ENCODE results near the gene JMJD6. TPM values are rescaled to one million over a fixed set of nuclear protein-coding genes. Genes with fewer than 3 reads are reported as not detected.

The JMJD6 gene
- total RNA-seq, 1 experiment from 2014 or later, result 47.6 TPM

DNA sequence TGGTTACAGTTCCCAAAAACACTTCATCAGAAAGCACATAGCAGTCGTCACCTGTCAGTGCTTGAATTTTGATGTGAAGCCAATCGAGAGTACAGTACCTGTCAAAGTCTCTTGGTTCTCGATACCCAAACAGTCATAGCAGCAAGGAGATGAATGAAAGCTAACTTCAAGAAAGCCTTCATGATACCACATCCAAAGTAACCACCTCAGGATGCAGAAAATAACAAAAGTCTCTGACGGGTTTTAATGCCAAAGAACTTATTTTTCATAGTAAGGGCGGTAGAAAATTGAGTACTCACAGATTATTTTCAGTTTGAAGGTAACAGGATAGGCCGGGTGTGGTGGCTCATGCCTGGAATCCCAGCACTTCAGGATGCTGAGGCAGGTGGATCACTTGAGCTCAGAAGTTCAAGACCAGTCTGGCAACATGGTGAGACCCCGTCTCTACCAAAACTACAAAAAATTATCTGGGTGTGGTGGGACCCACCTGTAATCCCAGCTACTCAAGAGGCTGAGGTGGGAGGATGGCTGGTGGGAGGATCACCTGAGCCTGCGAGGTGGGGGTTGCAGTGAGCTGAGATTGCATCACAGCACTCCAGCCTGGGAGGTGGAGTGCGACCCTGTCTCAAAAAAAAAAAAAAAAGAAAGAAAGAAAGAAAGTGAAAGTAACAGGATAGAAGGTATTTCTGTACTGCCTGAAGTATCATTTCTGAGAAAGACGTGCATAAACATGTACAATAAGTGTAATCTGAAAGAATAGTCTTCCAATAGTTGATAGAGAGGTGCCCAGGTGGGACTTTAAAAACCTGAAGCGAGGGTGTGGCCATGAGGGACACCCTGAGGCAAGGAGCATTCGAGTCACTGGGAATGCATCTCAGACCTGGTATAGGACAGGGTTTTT is 26.9 kb upstream of the JMJD6 start:
- Histone ChIP-seq H4K20me1 (ENCODE audit: insufficient read depth) (no peaks in the 10 kb centered on the region), H3K27me3 (ENCODE audit: insufficient read depth, low read length) (no peaks in the 10 kb centered on the region), H3K9me2 (ENCODE audit: insufficient read depth) (no peaks in the 10 kb centered on the region), H3K9me3 (ENCODE audit: control insufficient read depth in 1 of 2, insufficient read depth in 1 of 2, low read depth in 1 of 2, low read length in 2 of 2) (no peaks in the 10 kb centered on the region), H3K9ac (ENCODE audit: low read length) (no peak overlapping the region), H3K79me2 (ENCODE audit: insufficient read depth, low read length) (no peaks in the 10 kb centered on the region), H3K4me1 (ENCODE audit: control insufficient read depth in 1 of 2, insufficient read depth in 2 of 2, low read length in 2 of 2) (peaks cover 3 to 17% of the 10 kb centered on the region in 2 experiments; a peak in 3 of 4 replicates), H2AFZ (ENCODE audit: low read depth, low read length, poor library complexity, severe bottlenecking) (no peak overlapping the region), H3K4me2 (ENCODE audit: low read length) (peak overlapping the region; percentile 10; the same call in 1 of the 2 replicates), H3K4me3 (replicated peaks in 1 of 2; ENCODE audit: low read depth in 1 of 2, low read length in 2 of 2) (no peak overlapping the region), H3K27ac (ENCODE audit: low read depth, low read length) (no peak overlapping the region), H3K36me3 (ENCODE audit: control insufficient read depth in 1 of 2, insufficient read depth in 2 of 2, low read length in 2 of 2) (no peaks in the 10 kb centered on the region)
- ChIA-PET POLR2A (no interaction called here), CTCF (no interaction called here), RAD21 (ENCODE audit: low non-redundant PET in 1 of 2, low total read pairs in 2 of 2, uncharacterized antibody in 2 of 2, unreplicated experiment in 2 of 2) (no interaction called here)
- BruUV-seq (replicated peaks), result no TSS peak
- ATAC-seq (no peak), DNase-seq (ENCODE audit: low read depth, low spot score) (no peak)
- no peak for TF ChIP-seq ZFX (IDR thresholded peaks at IDR 0.05)
- peak; percentile 20; the same call in 1 of the 2 replicates for TF ChIP-seq FOSL1 (IDR thresholded peaks at IDR 0.05; ENCODE audit: low read depth)
- intact Hi-C loops (cut with micrococcal nuclease), result no loop called here

- Histone ChIP-seq H3K4me3 (replicated peaks in 1 of 2; ENCODE audit: low read depth in 1 of 2, low read length in 2 of 2) (no peak overlapping the region), H3K4me1 (ENCODE audit: control insufficient read depth in 1 of 2, insufficient read depth in 2 of 2, low read length in 2 of 2) (peaks cover 3 to 18% of the 10 kb centered on the region in 2 experiments; a peak in 3 of 4 replicates), H3K4me2 (ENCODE audit: low read length) (no peak overlapping the region), H3K79me2 (ENCODE audit: insufficient read depth, low read length) (no peaks in the 10 kb centered on the region), H3K27me3 (ENCODE audit: insufficient read depth, low read length) (no peaks in the 10 kb centered on the region), H3K36me3 (ENCODE audit: control insufficient read depth in 1 of 2, insufficient read depth in 2 of 2, low read length in 2 of 2) (peaks cover 0 to under 1% of the 10 kb centered on the region in 2 experiments; a peak in 1 of 4 replicates), H3K9me2 (ENCODE audit: insufficient read depth) (no peaks in the 10 kb centered on the region), H3K9ac (ENCODE audit: low read length) (no peak overlapping the region), H2AFZ (ENCODE audit: low read depth, low read length, poor library complexity, severe bottlenecking) (no peak overlapping the region), H3K9me3 (ENCODE audit: control insufficient read depth in 1 of 2, insufficient read depth in 1 of 2, low read depth in 1 of 2, low read length in 2 of 2) (no peaks in the 10 kb centered on the region), H3K27ac (ENCODE audit: low read depth, low read length) (no peak overlapping the region), H4K20me1 (ENCODE audit: insufficient read depth) (no peaks in the 10 kb centered on the region)
- no peak for ATAC-seq
- intact Hi-C loops (cut with micrococcal nuclease), result no loop called here
- BruUV-seq (replicated peaks), result no TSS peak
- ChIA-PET POLR2A (interaction anchor here (1.3 kb wide), 1 partner anchor 9 kb away, joined by 3 read pairs; no protein-coding TSS in a partner anchor), RAD21 (ENCODE audit: low non-redundant PET in 1 of 2, low total read pairs in 2 of 2, uncharacterized antibody in 2 of 2, unreplicated experiment in 2 of 2) (no interaction called here), CTCF (no interaction called here)
- DNase-seq (ENCODE audit: low read depth, low spot score), result no peak
- no peak for TF ChIP-seq ELF1 (IDR thresholded peaks at IDR 0.05; ENCODE audit: borderline replicate concordance, low read depth)
- TF ChIP-seq EZH2 (IDR thresholded peaks at IDR 0.05), result no peak
- TF ChIP-seq ZNF274 (IDR thresholded peaks at IDR 0.05; ENCODE audit: low read depth, low read length), result no peak
- TF ChIP-seq CEBPB (IDR thresholded peaks at IDR 0.05; ENCODE audit: low read depth), result no peak
- no peak for TF ChIP-seq EGR1 (IDR thresholded peaks at IDR 0.05; ENCODE audit: low read depth)
- no peak for TF ChIP-seq YY1 (IDR thresholded peaks at IDR 0.05; ENCODE audit: extremely low read depth, insufficient replicate concordance, low read depth, low read length)
- TF ChIP-seq SP1 (IDR thresholded peaks at IDR 0.05; ENCODE audit: low read depth), result no peak
- no peak for TF ChIP-seq ZBTB33 (IDR thresholded peaks at IDR 0.05; ENCODE audit: extremely low read depth, insufficient replicate concordance, low read length)
These were observed 25.6 kb upstream of the JMJD6 start for GRCh38 chr17:76752006-76752405.
